ENCODE data around the gene PPT2.
"Not testable (repeated sequence)": the region's sequence is repeated elsewhere in the genome, so short reads cannot be mapped to it uniquely, and the experiment has no call there.

Gene PPT2

GRCh38 chr6:32210191-32210601 lies 56.3 kb downstream of the PPT2 start:
- DNase-seq (ENCODE audit: low read depth), result no peak

DNA sequence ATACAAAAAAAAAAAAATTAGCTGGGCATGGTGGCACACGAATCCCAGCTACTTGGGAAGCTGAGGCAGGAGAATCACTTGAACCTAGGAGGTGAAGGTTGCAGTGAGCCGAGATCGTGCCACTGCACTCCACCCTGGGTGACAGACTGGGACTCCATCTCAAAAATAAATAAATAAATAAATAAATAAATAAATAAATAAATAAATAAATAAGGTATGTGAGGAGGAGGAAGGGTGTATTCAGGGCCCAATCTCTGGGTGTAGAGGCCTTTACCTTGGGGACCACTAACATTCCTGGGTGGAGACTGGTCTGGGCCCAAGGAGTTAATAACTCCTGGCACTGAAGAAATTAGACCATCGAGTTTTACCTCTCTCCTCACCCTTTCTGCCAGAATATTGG lies 57.5 kb downstream of the PPT2 start:
- not testable (repeated sequence) for DNase-seq (ENCODE audit: low read depth)

- DNase-seq (ENCODE audit: low read depth), result no peak
Measured at GRCh38 chr6:32212076-32212760, 58.3 kb downstream of the PPT2 start.
